Measurements from ENCODE around the gene MAD1L1.

DNA sequence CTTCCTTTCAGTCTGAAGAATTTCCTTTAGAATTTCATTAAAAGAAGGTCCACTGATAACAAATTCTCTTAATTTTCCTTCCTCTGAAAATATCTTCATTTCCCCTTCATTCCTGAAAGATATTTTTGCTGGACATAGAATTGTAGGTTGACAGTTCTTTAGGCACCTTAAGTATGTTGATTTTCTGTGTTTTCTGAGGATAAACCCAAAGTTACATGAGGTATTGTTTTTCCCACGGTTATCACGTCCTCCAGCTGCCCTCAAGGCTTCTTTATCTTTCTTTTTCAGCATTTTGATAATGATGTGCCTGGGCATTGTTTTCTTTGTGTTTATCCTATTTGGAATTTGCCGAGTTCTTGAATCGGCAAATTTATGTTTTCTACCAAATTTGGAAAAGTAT, 457.4 kb downstream of the MAD1L1 start:
- TF ChIP-seq, protein P1, sequence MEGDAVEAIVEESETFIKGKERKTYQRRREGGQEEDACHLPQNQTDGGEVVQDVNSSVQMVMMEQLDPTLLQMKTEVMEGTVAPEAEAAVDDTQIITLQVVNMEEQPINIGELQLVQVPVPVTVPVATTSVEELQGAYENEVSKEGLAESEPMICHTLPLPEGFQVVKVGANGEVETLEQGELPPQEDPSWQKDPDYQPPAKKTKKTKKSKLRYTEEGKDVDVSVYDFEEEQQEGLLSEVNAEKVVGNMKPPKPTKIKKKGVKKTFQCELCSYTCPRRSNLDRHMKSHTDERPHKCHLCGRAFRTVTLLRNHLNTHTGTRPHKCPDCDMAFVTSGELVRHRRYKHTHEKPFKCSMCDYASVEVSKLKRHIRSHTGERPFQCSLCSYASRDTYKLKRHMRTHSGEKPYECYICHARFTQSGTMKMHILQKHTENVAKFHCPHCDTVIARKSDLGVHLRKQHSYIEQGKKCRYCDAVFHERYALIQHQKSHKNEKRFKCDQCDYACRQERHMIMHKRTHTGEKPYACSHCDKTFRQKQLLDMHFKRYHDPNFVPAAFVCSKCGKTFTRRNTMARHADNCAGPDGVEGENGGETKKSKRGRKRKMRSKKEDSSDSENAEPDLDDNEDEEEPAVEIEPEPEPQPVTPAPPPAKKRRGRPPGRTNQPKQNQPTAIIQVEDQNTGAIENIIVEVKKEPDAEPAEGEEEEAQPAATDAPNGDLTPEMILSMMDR (IDR thresholded peaks at IDR 0.05; ENCODE audit: low read depth, low read length, missing input control): no peak
- TF ChIP-seq, protein P2, sequence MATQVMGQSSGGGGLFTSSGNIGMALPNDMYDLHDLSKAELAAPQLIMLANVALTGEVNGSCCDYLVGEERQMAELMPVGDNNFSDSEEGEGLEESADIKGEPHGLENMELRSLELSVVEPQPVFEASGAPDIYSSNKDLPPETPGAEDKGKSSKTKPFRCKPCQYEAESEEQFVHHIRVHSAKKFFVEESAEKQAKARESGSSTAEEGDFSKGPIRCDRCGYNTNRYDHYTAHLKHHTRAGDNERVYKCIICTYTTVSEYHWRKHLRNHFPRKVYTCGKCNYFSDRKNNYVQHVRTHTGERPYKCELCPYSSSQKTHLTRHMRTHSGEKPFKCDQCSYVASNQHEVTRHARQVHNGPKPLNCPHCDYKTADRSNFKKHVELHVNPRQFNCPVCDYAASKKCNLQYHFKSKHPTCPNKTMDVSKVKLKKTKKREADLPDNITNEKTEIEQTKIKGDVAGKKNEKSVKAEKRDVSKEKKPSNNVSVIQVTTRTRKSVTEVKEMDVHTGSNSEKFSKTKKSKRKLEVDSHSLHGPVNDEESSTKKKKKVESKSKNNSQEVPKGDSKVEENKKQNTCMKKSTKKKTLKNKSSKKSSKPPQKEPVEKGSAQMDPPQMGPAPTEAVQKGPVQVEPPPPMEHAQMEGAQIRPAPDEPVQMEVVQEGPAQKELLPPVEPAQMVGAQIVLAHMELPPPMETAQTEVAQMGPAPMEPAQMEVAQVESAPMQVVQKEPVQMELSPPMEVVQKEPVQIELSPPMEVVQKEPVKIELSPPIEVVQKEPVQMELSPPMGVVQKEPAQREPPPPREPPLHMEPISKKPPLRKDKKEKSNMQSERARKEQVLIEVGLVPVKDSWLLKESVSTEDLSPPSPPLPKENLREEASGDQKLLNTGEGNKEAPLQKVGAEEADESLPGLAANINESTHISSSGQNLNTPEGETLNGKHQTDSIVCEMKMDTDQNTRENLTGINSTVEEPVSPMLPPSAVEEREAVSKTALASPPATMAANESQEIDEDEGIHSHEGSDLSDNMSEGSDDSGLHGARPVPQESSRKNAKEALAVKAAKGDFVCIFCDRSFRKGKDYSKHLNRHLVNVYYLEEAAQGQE (IDR thresholded peaks at IDR 0.05): no peak
- TF ChIP-seq, protein P3, sequence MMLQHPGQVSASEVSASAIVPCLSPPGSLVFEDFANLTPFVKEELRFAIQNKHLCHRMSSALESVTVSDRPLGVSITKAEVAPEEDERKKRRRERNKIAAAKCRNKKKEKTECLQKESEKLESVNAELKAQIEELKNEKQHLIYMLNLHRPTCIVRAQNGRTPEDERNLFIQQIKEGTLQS (IDR thresholded peaks at IDR 0.05): no peak
- TF ChIP-seq TAF1 (conservative IDR thresholded peaks at IDR 0.05): no peak
- TF ChIP-seq, protein P4, sequence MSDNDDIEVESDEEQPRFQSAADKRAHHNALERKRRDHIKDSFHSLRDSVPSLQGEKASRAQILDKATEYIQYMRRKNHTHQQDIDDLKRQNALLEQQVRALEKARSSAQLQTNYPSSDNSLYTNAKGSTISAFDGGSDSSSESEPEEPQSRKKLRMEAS (IDR thresholded peaks at IDR 0.05): no peak
- TF ChIP-seq EGR1 (IDR thresholded peaks at IDR 0.05; ENCODE audit: low read depth in 2 of 2): no peak
- TF ChIP-seq SP1 (IDR thresholded peaks at IDR 0.05): no peak
- no peak for TF ChIP-seq FOXA1 (IDR thresholded peaks at IDR 0.05)
- TF ChIP-seq JUND (IDR thresholded peaks at IDR 0.05): no peak
